IPS-18a (cell line): ENCODE results near the gene CST7.

Source experiments
- H3K27ac ChIP-seq: one replicate; pipeline ENCODE4 v1.5.1; 2013; ENCODE audit warnings: low read length
- H3K27me3 ChIP-seq: one replicate; pipeline ENCODE4 v1.6.1; 2013; ENCODE audit warnings: mild to moderate bottlenecking, low read length; ENCODE audit not compliant: control insufficient read depth, insufficient read depth
- H3K36me3 ChIP-seq: one replicate; pipeline ENCODE4 v1.6.1; 2013; ENCODE audit warnings: low read depth, low read length; ENCODE audit not compliant: control insufficient read depth
- H3K4me1 ChIP-seq: one replicate; pipeline ENCODE4 v1.6.1; 2013; ENCODE audit warnings: low read depth, low read length; ENCODE audit not compliant: control insufficient read depth
- H3K4me3 ChIP-seq: one replicate; pipeline ENCODE4 v1.5.1; 2013; ENCODE audit warnings: low read length
- H3K9ac ChIP-seq: one replicate; pipeline ENCODE4 v1.6.1; 2013; ENCODE audit warnings: mild to moderate bottlenecking, low read length, moderate library complexity
- H3K9me3 ChIP-seq: one replicate; pipeline ENCODE4 v1.6.1; 2013; ENCODE audit warnings: low read depth, low read length; ENCODE audit not compliant: control insufficient read depth

CST7 gene

GRCh38 chr20:24954151-24954550, 5.1 kb downstream of the CST7 start:
- no peaks in the 10 kb centered on the region for H3K4me1 ChIP-seq
- no peaks in the 10 kb centered on the region for H3K9me3 ChIP-seq
- H3K4me3 ChIP-seq: no peak overlapping the region

DNA sequence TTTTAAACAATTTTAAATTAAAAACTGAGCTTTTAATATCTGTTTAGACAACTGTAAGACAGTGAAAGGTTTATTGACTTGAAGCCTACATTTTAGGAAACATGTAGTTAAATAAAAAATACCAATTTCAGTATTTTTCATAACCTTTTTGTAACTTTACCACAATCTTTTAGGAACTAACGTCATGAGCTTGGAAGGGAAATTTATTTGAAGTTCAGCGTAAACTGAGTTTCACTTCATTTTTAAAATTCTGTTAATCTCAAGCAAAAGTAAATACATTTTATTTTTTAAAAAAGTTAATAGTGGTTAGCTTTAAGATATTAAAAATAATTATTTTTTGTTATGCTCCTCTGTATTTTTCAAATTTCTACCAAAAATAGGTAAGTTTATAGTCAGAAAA, 5.5 kb downstream of the CST7 start:
- Histone ChIP-seq H3K36me3 (no peaks in the 10 kb centered on the region), H3K27ac (no peak overlapping the region), H3K9ac (no peak overlapping the region), H3K9me3 (no peaks in the 10 kb centered on the region), H3K4me1 (no peaks in the 10 kb centered on the region), H3K27me3 (no peaks in the 10 kb centered on the region), H3K4me3 (no peak overlapping the region)

More at GRCh38 chr20:24954151-24954550, 5.1 kb downstream of the CST7 start:
- H3K27me3 ChIP-seq: no peaks in the 10 kb centered on the region
- H3K36me3 ChIP-seq: no peaks in the 10 kb centered on the region
- H3K27ac ChIP-seq: no peak overlapping the region
- H3K9ac ChIP-seq: no peak overlapping the region

- Histone ChIP-seq H3K27me3 (no peaks in the 10 kb centered on the region), H3K27ac (no peak overlapping the region), H3K9me3 (no peaks in the 10 kb centered on the region), H3K36me3 (no peaks in the 10 kb centered on the region), H3K4me3 (no peak overlapping the region), H3K9ac (no peak overlapping the region), H3K4me1 (no peaks in the 10 kb centered on the region)
Measured at GRCh38 chr20:24955045-24955444, 6.0 kb downstream of the CST7 start.

GRCh38 chr20:24956001-24956841, 7.2 kb downstream of the CST7 start:
- Histone ChIP-seq H3K9ac (no peak overlapping the region), H3K9me3 (no peaks in the 10 kb centered on the region), H3K4me1 (no peaks in the 10 kb centered on the region), H3K36me3 (peaks cover 7% of the 10 kb centered on the region), H3K4me3 (no peak overlapping the region), H3K27me3 (no peaks in the 10 kb centered on the region), H3K27ac (no peak overlapping the region)

- Histone ChIP-seq H3K4me3 (no peak overlapping the region), H3K27ac (no peak overlapping the region), H3K36me3 (peaks cover 10% of the 10 kb centered on the region), H3K9me3 (no peaks in the 10 kb centered on the region), H3K4me1 (no peaks in the 10 kb centered on the region), H3K27me3 (no peaks in the 10 kb centered on the region), H3K9ac (no peak overlapping the region)
Measured at GRCh38 chr20:24957326-24958016, 8.4 kb downstream of the CST7 start.

DNA sequence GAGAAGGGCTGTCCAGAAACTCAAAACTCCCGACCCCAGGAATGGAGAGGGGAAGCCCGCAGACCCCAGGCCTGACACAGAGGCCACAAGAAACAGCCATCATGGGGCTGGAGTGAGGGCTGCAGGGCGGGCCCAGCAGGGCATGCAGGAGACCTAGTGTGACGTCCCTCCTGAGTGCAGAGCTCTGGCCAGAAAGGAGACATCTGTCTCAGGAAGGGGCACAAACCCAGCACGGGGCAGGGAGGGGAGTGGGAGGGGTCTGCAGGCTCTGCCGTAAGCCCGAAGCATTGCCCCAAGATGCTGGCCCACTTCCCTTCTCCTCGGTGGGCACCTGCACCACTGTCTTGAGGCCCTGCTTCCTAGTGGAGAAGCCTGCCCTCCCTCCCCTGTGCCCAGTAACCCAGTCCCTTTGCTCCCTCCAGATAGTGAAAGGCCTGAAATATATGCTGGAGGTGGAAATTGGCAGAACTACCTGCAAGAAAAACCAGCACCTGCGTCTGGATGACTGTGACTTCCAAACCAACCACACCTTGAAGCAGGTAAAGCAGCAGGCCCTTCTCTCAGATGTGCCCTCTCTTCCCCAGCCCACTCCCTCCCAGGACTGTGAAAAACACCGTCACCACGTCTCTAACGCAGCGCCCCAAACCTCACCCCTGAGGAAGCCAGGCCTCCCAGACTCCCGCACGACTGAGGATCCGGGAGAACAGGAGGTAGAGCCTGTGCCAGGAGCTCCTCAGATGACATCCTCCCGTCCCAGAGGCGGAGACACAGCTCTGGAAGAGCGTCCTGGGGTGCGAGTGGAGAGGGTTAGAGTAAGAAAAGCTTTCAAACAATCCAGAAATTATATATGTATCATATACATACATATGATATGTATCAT, 9.7 kb downstream of the CST7 start:
- Histone ChIP-seq H3K27ac (no peak overlapping the region), H3K36me3 (peaks cover 23% of the 10 kb centered on the region), H3K9me3 (no peaks in the 10 kb centered on the region), H3K4me1 (no peaks in the 10 kb centered on the region), H3K4me3 (no peak overlapping the region), H3K27me3 (no peaks in the 10 kb centered on the region), H3K9ac (no peak overlapping the region)

DNA sequence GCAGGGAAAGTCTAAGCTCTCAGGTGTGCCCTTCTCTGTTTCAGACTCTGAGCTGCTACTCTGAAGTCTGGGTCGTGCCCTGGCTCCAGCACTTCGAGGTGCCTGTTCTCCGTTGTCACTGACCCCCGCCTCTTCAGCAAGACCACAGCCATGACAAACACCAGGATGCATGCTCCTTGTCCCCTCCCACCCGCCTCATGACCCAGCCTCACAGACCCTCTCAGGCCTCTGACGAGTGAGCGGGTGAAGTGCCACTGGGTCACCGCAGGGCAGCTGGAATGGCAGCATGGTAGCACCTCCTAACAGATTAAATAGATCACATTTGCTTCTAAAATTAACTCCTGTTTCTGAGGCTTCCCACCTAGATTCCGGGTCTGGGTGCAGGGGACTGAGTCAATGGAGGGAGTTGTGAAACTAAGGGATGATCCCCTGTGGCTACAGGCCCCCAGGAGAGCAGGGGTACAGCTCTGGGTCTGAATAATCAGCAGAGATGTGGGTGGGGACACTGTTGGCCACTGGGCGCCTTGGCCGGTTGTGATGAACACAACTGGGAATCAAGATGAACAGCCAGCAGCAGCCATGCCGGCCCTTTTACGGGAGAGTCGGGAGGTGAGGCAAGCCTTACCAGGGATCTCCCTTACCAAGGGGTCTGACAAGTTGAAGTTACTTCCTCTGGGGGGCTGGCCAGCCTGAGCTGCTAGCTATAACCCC, 10.7 kb downstream of the CST7 start:
- no peaks in the 10 kb centered on the region for H3K9me3 ChIP-seq
- H3K9ac ChIP-seq: no peak overlapping the region
- no peaks in the 10 kb centered on the region for H3K27me3 ChIP-seq
- no peak overlapping the region for H3K4me3 ChIP-seq
- H3K27ac ChIP-seq: no peak overlapping the region
- no peaks in the 10 kb centered on the region for H3K4me1 ChIP-seq
- peaks cover 30% of the 10 kb centered on the region for H3K36me3 ChIP-seq

- H3K9me3 ChIP-seq: no peaks in the 10 kb centered on the region
- H3K36me3 ChIP-seq: peaks cover 30% of the 10 kb centered on the region
- no peak overlapping the region for H3K27ac ChIP-seq
- no peak overlapping the region for H3K9ac ChIP-seq
- H3K27me3 ChIP-seq: no peaks in the 10 kb centered on the region
- H3K4me1 ChIP-seq: no peaks in the 10 kb centered on the region
- H3K4me3 ChIP-seq: no peak overlapping the region
Measured at GRCh38 chr20:24960302-24960801, 11.3 kb downstream of the CST7 start.

GRCh38 chr20:24960861-24961260, 11.8 kb downstream of the CST7 start:
- H3K4me3 ChIP-seq: no peak overlapping the region
- H3K9ac ChIP-seq: no peak overlapping the region
- no peaks in the 10 kb centered on the region for H3K27me3 ChIP-seq
- no peaks in the 10 kb centered on the region for H3K4me1 ChIP-seq
- no peak overlapping the region for H3K27ac ChIP-seq
- peaks cover 34% of the 10 kb centered on the region for H3K36me3 ChIP-seq
- H3K9me3 ChIP-seq: no peaks in the 10 kb centered on the region

- peaks cover 35% of the 10 kb centered on the region for H3K36me3 ChIP-seq
Measured at GRCh38 chr20:24961384-24962181, 12.5 kb downstream of the CST7 start.

More at GRCh38 chr20:24961384-24962181, 12.5 kb downstream of the CST7 start:
- Histone ChIP-seq H3K27me3 (no peaks in the 10 kb centered on the region), H3K4me1 (no peaks in the 10 kb centered on the region), H3K27ac (no peak overlapping the region), H3K9me3 (no peaks in the 10 kb centered on the region), H3K9ac (no peak overlapping the region), H3K4me3 (no peak overlapping the region)
